Ectodermal cell (in vitro differentiated cells): ENCODE results near the gene PRSS50.

Experiments used
- H3K27ac ChIP-seq: 2 replicates; pipeline ENCODE4 v1.7.0; 2013; ENCODE audit warnings: mild to moderate bottlenecking, low read depth, low read length; ENCODE audit not compliant: insufficient read depth, poor library complexity, severe bottlenecking
- H3K27me3 ChIP-seq: 2 replicates; pipeline ENCODE4 v1.7.0; 2013; ENCODE audit warnings: mild to moderate bottlenecking, low read length; ENCODE audit not compliant: insufficient read depth, control insufficient read depth, poor library complexity, severe bottlenecking
- H3K36me3 ChIP-seq: one replicate; pipeline ENCODE4 v1.7.0; 2013; ENCODE audit warnings: low read length; ENCODE audit not compliant: control insufficient read depth, insufficient read depth
- H3K4me1 ChIP-seq: one replicate; pipeline ENCODE4 v1.7.0; 2013; ENCODE audit warnings: low read length; ENCODE audit not compliant: control insufficient read depth, insufficient read depth
- H3K4me3 ChIP-seq: 2 replicates; pipeline ENCODE4 v1.7.0; 2013; ENCODE audit warnings: low read depth, low read length, control low read depth; ENCODE audit not compliant: insufficient read depth
- H3K9me3 ChIP-seq: 2 replicates; pipeline ENCODE4 v1.7.0; 2013; ENCODE audit warnings: mild to moderate bottlenecking, low read length, moderate library complexity; ENCODE audit not compliant: control insufficient read depth
- WGBS, 2 experiments: methylation state at CpG; one replicate each; pipeline ENCODE4 v1.1.7; 2013; ENCODE audit warnings: missing lambda C conversion rate in 2 of 2; 5-methylcytosine and 5-hydroxymethylcytosine counted together

Gene PRSS50

DNA sequence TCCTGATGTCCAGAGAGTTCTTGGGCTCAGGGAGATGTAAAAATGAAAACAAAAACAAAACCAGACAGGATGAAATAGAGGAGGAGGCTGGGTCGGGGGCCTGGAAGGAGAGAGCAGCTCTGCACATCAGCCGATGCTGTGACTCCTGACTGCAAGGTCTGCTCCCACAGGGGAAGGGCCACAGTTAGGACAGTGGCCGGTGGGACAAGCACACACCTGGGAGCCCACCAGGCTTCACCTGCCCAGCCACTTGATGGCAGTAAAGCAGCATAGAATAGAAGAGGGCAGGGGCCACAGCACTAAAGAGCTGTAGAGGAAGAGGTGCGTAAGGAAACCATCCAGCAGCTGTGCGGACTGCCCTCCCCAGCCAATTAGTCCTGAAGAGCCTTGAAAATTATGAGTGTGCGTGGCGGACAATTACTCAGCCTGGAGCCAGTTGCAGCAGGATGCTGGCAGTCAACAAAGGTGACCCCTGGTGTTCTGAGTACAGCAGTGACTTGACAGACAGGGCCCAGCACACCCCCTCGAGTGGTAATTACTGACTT, 54.0 kb downstream of the PRSS50 start:
- no peaks in the 10 kb centered on the region for H3K36me3 ChIP-seq
- H3K27me3 ChIP-seq: no peaks in the 10 kb centered on the region
- H3K27ac ChIP-seq: no peak overlapping the region
- no peak overlapping the region for H3K4me3 ChIP-seq
- 81 to 82% methylated on average over 8 of the region's 8 CpGs for WGBS, 2 experiments
- H3K9me3 ChIP-seq: no peaks in the 10 kb centered on the region
- H3K4me1 ChIP-seq: peaks cover 38% of the 10 kb centered on the region

DNA sequence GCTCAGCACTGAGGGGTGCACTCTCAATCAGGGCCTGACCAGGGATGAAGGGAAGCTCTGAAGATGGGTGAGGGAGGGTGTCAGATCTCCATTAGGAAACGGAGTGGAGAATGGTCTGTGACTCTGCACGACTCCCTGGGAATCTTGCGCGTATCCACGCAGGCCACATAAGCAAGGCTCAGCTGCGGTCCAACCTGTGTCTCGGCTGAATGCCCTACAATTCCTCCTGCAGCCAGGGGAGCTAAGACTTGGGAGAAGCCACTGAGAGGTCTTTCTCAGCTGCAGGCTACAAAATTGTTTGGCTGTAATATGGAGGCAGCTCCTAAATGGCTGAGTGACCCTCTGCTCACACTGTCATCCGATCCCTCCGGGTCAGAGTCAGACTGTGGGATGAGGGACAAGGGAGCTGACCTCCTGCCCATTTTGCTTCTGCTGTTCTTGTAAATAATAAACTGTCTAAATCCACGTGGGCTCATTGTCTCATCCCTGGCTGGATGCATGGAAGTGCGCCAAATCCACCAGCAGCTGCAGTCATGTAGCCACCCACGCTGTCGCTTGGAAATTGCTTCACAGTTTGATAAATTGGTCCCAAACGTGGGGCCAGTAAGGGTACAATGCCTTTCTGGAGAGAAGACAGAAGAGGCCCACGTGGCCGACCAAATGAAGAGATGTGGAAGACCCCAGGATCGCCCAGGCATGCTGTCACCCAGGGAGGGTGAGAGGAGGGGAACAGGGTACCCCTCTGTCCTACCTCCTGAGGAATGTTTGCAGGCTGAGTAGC, 54.7 kb downstream of the PRSS50 start:
- no peaks in the 10 kb centered on the region for H3K27me3 ChIP-seq
- WGBS, 2 experiments: 83 to 86% methylated on average over 17 of the region's 17 CpGs
- H3K36me3 ChIP-seq: no peaks in the 10 kb centered on the region
- H3K4me3 ChIP-seq: no peak overlapping the region
- no peak overlapping the region for H3K27ac ChIP-seq
- peaks cover 38% of the 10 kb centered on the region for H3K4me1 ChIP-seq
- H3K9me3 ChIP-seq: no peaks in the 10 kb centered on the region
